ENCODE results near the gene LIPT2. TPM values are rescaled to one million over a fixed set of nuclear protein-coding genes. Genes with fewer than 3 reads are reported as not detected.
A peak's percentile ranks its signal among the peaks of the same experiment; 100 is the strongest.

LIPT2 gene
- polyA plus RNA-seq (2013, experiment 1 of 2), result 8.9 TPM
- 8.4 TPM for polyA plus RNA-seq (2013, experiment 2 of 2)

GRCh38 chr11:74492974-74493790, at the start of gene LIPT2:
Gene LIPT2 (minus strand): TSS chr11:74493724. CDS start chr11:74493703, 21 bp downstream.
- H4K91ac ChIP-seq (ENCODE audit: low read depth, low read length, poor library complexity), result peak within 1 kb of the TSS; percentile 93
- H3K27ac ChIP-seq (replicated peaks; ENCODE audit: low read length), result peak within 1 kb of the TSS; percentile 99
- no peaks in the 10 kb centered on the region for H3K27me3 ChIP-seq (ENCODE audit: control insufficient read depth in 3 of 3, insufficient read depth in 3 of 3, low read depth in 1 of 3, low read length in 3 of 3)
- peak within 1 kb of the TSS; percentile 78 for H2BK120ac ChIP-seq (ENCODE audit: low read depth, low read length)
- H3K79me1 ChIP-seq (ENCODE audit: low read depth, low read length), result no peaks in the 10 kb centered on the region
- H2AFZ ChIP-seq (ENCODE audit: low read length), result peak within 1 kb of the TSS; percentile 100
- no peaks in the 10 kb centered on the region for H3K36me3 ChIP-seq (replicated peaks in 1 of 2; ENCODE audit: control insufficient read depth in 2 of 2, insufficient read depth in 2 of 2, low read length in 2 of 2)
- H3K4ac ChIP-seq (ENCODE audit: low read length), result no peak within 1 kb of the TSS
- H2BK5ac ChIP-seq (ENCODE audit: low read length), result peak within 1 kb of the TSS; percentile 100
- peak within 1 kb of the TSS; percentile 76 for H2BK12ac ChIP-seq (ENCODE audit: low read length)
- peak within 1 kb of the TSS; percentile 99 for H4K8ac ChIP-seq (ENCODE audit: low read depth, low read length)
- H3K4me1 ChIP-seq (ENCODE audit: control insufficient read depth in 2 of 2, insufficient read depth in 1 of 2, low read depth in 1 of 2, low read length in 2 of 2), result peaks cover 3 to 6% of the 10 kb centered on the region in 2 donors
- peaks cover 2 to 3% of the 10 kb centered on the region in 2 donors for H3K9me3 ChIP-seq (replicated peaks in 1 of 2; ENCODE audit: control insufficient read depth in 2 of 2, insufficient read depth in 1 of 2, low read depth in 1 of 2, low read length in 2 of 2)
- H3K18ac ChIP-seq (ENCODE audit: low read length), result peak within 1 kb of the TSS; percentile 100
- H3K14ac ChIP-seq (ENCODE audit: low read length), result peak within 1 kb of the TSS; percentile 98
- H3K4me3 ChIP-seq (ENCODE audit: low read length in 2 of 2), result peak within 1 kb of the TSS; percentile 87 to 98
- no CpG with 5 or more reads among the region's 94 CpGs for WGBS, 2 donors (ENCODE audit: extremely low coverage in 2 of 2, insufficient read length in 2 of 2, insufficient replicate concordance in 1 of 2)
- peak within 1 kb of the TSS; percentile 98 for H3K23ac ChIP-seq (ENCODE audit: low read depth, low read length, poor library complexity)
- H3K4me2 ChIP-seq (ENCODE audit: insufficient read depth, low read length, poor library complexity, severe bottlenecking), result peak within 1 kb of the TSS; percentile 79
- no peak within 1 kb of the TSS for H2AK5ac ChIP-seq (ENCODE audit: low read depth, low read length)
- peak; percentile 94 for DNase-seq (ENCODE audit: low spot score)
- peak within 1 kb of the TSS; percentile 86 for H2BK15ac ChIP-seq (ENCODE audit: low read length)
- peak within 1 kb of the TSS; percentile 100 for H3K9ac ChIP-seq (ENCODE audit: low read depth, low read length, poor library complexity)

- H3K4me2 ChIP-seq (ENCODE audit: insufficient read depth, low read length, poor library complexity, severe bottlenecking), result no peak overlapping the region
Measured at GRCh38 chr11:74541466-74541865, 47.9 kb upstream of the LIPT2 start.

GRCh38 chr11:74540270-74540669, 46.7 kb upstream of the LIPT2 start:
- WGBS, 2 donors (ENCODE audit: extremely low coverage in 2 of 2, insufficient read length in 2 of 2, insufficient replicate concordance in 1 of 2), result no CpG with 5 or more reads among the region's 9 CpGs
- Histone ChIP-seq H3K14ac (ENCODE audit: low read length) (no peak overlapping the region), H3K18ac (ENCODE audit: low read length) (no peak overlapping the region), H3K27ac (replicated peaks; ENCODE audit: low read length) (no peak overlapping the region), H4K91ac (ENCODE audit: low read depth, low read length, poor library complexity) (no peak overlapping the region), H3K4me2 (ENCODE audit: insufficient read depth, low read length, poor library complexity, severe bottlenecking) (no peak overlapping the region), H3K4ac (ENCODE audit: low read length) (no peak overlapping the region), H3K9me3 (replicated peaks in 1 of 2; ENCODE audit: control insufficient read depth in 2 of 2, insufficient read depth in 1 of 2, low read depth in 1 of 2, low read length in 2 of 2) (peaks cover 11 to 22% of the 10 kb centered on the region in 2 donors), H3K27me3 (ENCODE audit: control insufficient read depth in 3 of 3, insufficient read depth in 3 of 3, low read depth in 1 of 3, low read length in 3 of 3) (no peaks in the 10 kb centered on the region), H3K36me3 (replicated peaks in 1 of 2; ENCODE audit: control insufficient read depth in 2 of 2, insufficient read depth in 2 of 2, low read length in 2 of 2) (no peaks in the 10 kb centered on the region), H2BK15ac (ENCODE audit: low read length) (no peak overlapping the region), H3K23ac (ENCODE audit: low read depth, low read length, poor library complexity) (no peak overlapping the region), H3K79me1 (ENCODE audit: low read depth, low read length) (no peaks in the 10 kb centered on the region), H3K4me1 (ENCODE audit: control insufficient read depth in 2 of 2, insufficient read depth in 1 of 2, low read depth in 1 of 2, low read length in 2 of 2) (no peaks in the 10 kb centered on the region), H2AFZ (ENCODE audit: low read length) (no peak overlapping the region), H3K9ac (ENCODE audit: low read depth, low read length, poor library complexity) (no peak overlapping the region), H2AK5ac (ENCODE audit: low read depth, low read length) (no peak overlapping the region), H2BK120ac (ENCODE audit: low read depth, low read length) (no peak overlapping the region), H2BK12ac (ENCODE audit: low read length) (no peak overlapping the region), H2BK5ac (ENCODE audit: low read length) (no peak overlapping the region), H4K8ac (ENCODE audit: low read depth, low read length) (no peak overlapping the region), H3K4me3 (ENCODE audit: low read length in 2 of 2) (no peak overlapping the region)
- DNase-seq (ENCODE audit: low spot score), result no peak

More at GRCh38 chr11:74541466-74541865, 47.9 kb upstream of the LIPT2 start:
- Histone ChIP-seq H3K4me1 (ENCODE audit: control insufficient read depth in 2 of 2, insufficient read depth in 1 of 2, low read depth in 1 of 2, low read length in 2 of 2) (no peaks in the 10 kb centered on the region), H3K14ac (ENCODE audit: low read length) (no peak overlapping the region), H3K4me3 (ENCODE audit: low read length in 2 of 2) (no peak overlapping the region), H2AFZ (ENCODE audit: low read length) (no peak overlapping the region), H4K91ac (ENCODE audit: low read depth, low read length, poor library complexity) (no peak overlapping the region), H3K18ac (ENCODE audit: low read length) (no peak overlapping the region), H2AK5ac (ENCODE audit: low read depth, low read length) (no peak overlapping the region), H3K4ac (ENCODE audit: low read length) (no peak overlapping the region), H3K27me3 (ENCODE audit: control insufficient read depth in 3 of 3, insufficient read depth in 3 of 3, low read depth in 1 of 3, low read length in 3 of 3) (no peaks in the 10 kb centered on the region), H2BK120ac (ENCODE audit: low read depth, low read length) (no peak overlapping the region), H3K27ac (replicated peaks; ENCODE audit: low read length) (no peak overlapping the region), H3K79me1 (ENCODE audit: low read depth, low read length) (no peaks in the 10 kb centered on the region), H3K9me3 (replicated peaks in 1 of 2; ENCODE audit: control insufficient read depth in 2 of 2, insufficient read depth in 1 of 2, low read depth in 1 of 2, low read length in 2 of 2) (peaks cover 11 to 22% of the 10 kb centered on the region in 2 donors), H2BK5ac (ENCODE audit: low read length) (no peak overlapping the region), H3K23ac (ENCODE audit: low read depth, low read length, poor library complexity) (no peak overlapping the region), H2BK12ac (ENCODE audit: low read length) (no peak overlapping the region), H2BK15ac (ENCODE audit: low read length) (no peak overlapping the region), H3K9ac (ENCODE audit: low read depth, low read length, poor library complexity) (no peak overlapping the region), H3K36me3 (replicated peaks in 1 of 2; ENCODE audit: control insufficient read depth in 2 of 2, insufficient read depth in 2 of 2, low read length in 2 of 2) (no peaks in the 10 kb centered on the region), H4K8ac (ENCODE audit: low read depth, low read length) (no peak overlapping the region)
- WGBS, 2 donors (ENCODE audit: extremely low coverage in 2 of 2, insufficient read length in 2 of 2, insufficient replicate concordance in 1 of 2), result no CpG with 5 or more reads among the region's 10 CpGs
- DNase-seq (ENCODE audit: low spot score), result no peak

- Histone ChIP-seq H4K8ac (ENCODE audit: low read depth, low read length) (no peak overlapping the region), H2BK12ac (ENCODE audit: low read length) (no peak overlapping the region), H3K9me3 (replicated peaks in 1 of 2; ENCODE audit: control insufficient read depth in 2 of 2, insufficient read depth in 1 of 2, low read depth in 1 of 2, low read length in 2 of 2) (peaks cover 6 to 12% of the 10 kb centered on the region in 2 donors), H3K23ac (ENCODE audit: low read depth, low read length, poor library complexity) (no peak overlapping the region), H2AFZ (ENCODE audit: low read length) (no peak overlapping the region), H4K91ac (ENCODE audit: low read depth, low read length, poor library complexity) (no peak overlapping the region), H3K27ac (replicated peaks; ENCODE audit: low read length) (no peak overlapping the region), H2BK5ac (ENCODE audit: low read length) (no peak overlapping the region), H3K9ac (ENCODE audit: low read depth, low read length, poor library complexity) (no peak overlapping the region), H3K14ac (ENCODE audit: low read length) (no peak overlapping the region), H3K36me3 (replicated peaks in 1 of 2; ENCODE audit: control insufficient read depth in 2 of 2, insufficient read depth in 2 of 2, low read length in 2 of 2) (no peaks in the 10 kb centered on the region), H2AK5ac (ENCODE audit: low read depth, low read length) (no peak overlapping the region), H3K4me1 (ENCODE audit: control insufficient read depth in 2 of 2, insufficient read depth in 1 of 2, low read depth in 1 of 2, low read length in 2 of 2) (no peaks in the 10 kb centered on the region), H3K4me2 (ENCODE audit: insufficient read depth, low read length, poor library complexity, severe bottlenecking) (no peak overlapping the region), H3K4ac (ENCODE audit: low read length) (no peak overlapping the region), H3K18ac (ENCODE audit: low read length) (no peak overlapping the region), H3K4me3 (ENCODE audit: low read length in 2 of 2) (no peak overlapping the region), H2BK120ac (ENCODE audit: low read depth, low read length) (no peak overlapping the region), H3K79me1 (ENCODE audit: low read depth, low read length) (no peaks in the 10 kb centered on the region), H2BK15ac (ENCODE audit: low read length) (no peak overlapping the region), H3K27me3 (ENCODE audit: control insufficient read depth in 3 of 3, insufficient read depth in 3 of 3, low read depth in 1 of 3, low read length in 3 of 3) (no peaks in the 10 kb centered on the region)
- DNase-seq (ENCODE audit: low spot score), result no peak
Measured at GRCh38 chr11:74538680-74539079, 45.2 kb upstream of the LIPT2 start.

Data from neuronal stem cell (in vitro differentiated cells).